Measurements from ENCODE around the gene OGDH.

OGDH gene

DNA sequence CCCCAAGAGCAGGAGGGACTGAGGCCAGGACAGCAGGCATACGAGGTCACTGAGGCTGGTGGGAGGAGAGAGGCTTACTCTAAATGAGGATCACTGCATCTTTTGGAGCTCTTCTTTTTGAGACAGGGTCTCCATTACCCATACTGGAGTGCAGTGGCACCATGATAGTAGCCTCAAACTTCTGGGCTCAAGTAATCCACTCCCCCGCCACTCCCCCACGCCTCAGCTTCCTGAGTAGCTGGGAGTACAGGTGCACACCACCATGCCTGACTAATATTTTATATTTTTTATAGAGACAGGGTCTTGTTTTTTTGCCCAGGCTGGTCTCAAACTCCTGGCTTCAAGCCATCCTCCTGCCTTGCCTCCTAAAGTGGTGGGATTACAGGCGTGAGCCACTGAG is 25.8 kb downstream of the OGDH start:
- no peaks in the 10 kb centered on the region for H3K9me3 ChIP-seq (ENCODE audit: control extremely low read depth in 1 of 5, control insufficient read depth in 4 of 5, insufficient read depth in 2 of 5, low read depth in 1 of 5, low read length in 4 of 5)
- WGBS (ENCODE audit: insufficient coverage): 80% methylated on average over 2 of the region's 4 CpGs
- no peak overlapping the region for H3K4me3 ChIP-seq (ENCODE audit: control insufficient read depth in 1 of 7, extremely low read depth in 1 of 7, insufficient read depth in 4 of 7, low read depth in 2 of 7, low read length in 6 of 7)
- CTCF ChIA-PET: interaction anchor here (1.1 to 1.5 kb wide), 3 partner anchors 10 to 15 kb away, joined by 3 to 4 read pairs (median 4); no protein-coding TSS in a partner anchor
- H3K4me1 ChIP-seq (ENCODE audit: control extremely low read depth in 1 of 4, control insufficient read depth in 4 of 4, insufficient read depth in 4 of 4, low read length in 3 of 4): peaks cover 24 to 74% (median 63%) of the 10 kb centered on the region in 4 experiments
- no peak for DNase-seq
- no peaks in the 10 kb centered on the region for H3K27me3 ChIP-seq (replicated peaks in 2 of 5; ENCODE audit: control insufficient read depth in 4 of 5, insufficient read depth in 5 of 5, low read length in 4 of 5)
- H3K36me3 ChIP-seq (ENCODE audit: control insufficient read depth in 4 of 4, insufficient read depth in 4 of 4, low read length in 3 of 4): peaks cover 0 to 19% (median 5%) of the 10 kb centered on the region in 4 experiments
- POLR2A ChIA-PET: no interaction called here
- no peak overlapping the region for H3K27ac ChIP-seq (ENCODE audit: insufficient read depth in 1 of 2, low read depth in 1 of 2, low read length in 2 of 2, poor library complexity in 1 of 2, severe bottlenecking in 2 of 2)

- Histone ChIP-seq H3K36me3 (ENCODE audit: control insufficient read depth in 4 of 4, insufficient read depth in 4 of 4, low read length in 3 of 4) (peaks cover 0 to 14% (median 5%) of the 10 kb centered on the region in 4 experiments), H3K9me3 (ENCODE audit: control extremely low read depth in 1 of 5, control insufficient read depth in 4 of 5, insufficient read depth in 2 of 5, low read depth in 1 of 5, low read length in 4 of 5) (no peaks in the 10 kb centered on the region), H3K4me1 (ENCODE audit: control extremely low read depth in 1 of 4, control insufficient read depth in 4 of 4, insufficient read depth in 4 of 4, low read length in 3 of 4) (peaks cover 29 to 86% (median 73%) of the 10 kb centered on the region in 4 experiments), H3K27me3 (replicated peaks in 2 of 5; ENCODE audit: control insufficient read depth in 4 of 5, insufficient read depth in 5 of 5, low read length in 4 of 5) (no peaks in the 10 kb centered on the region), H3K27ac (ENCODE audit: insufficient read depth in 1 of 2, low read depth in 1 of 2, low read length in 2 of 2, poor library complexity in 1 of 2, severe bottlenecking in 2 of 2) (peak overlapping the region; percentile 62 to 87), H3K4me3 (ENCODE audit: control insufficient read depth in 1 of 7, extremely low read depth in 1 of 7, insufficient read depth in 4 of 7, low read depth in 2 of 7, low read length in 6 of 7) (peak overlapping the region in 2 of 7 experiments; percentile 20 to 26)
- WGBS (ENCODE audit: insufficient coverage): 57% methylated on average over 10 of the region's 10 CpGs
- ChIA-PET CTCF (interaction anchor here (0.7 to 3.4 kb wide), 8 partner anchors 9 to 188 kb away, joined by 3 to 13 read pairs (median 4); no protein-coding TSS in a partner anchor), POLR2A (interaction anchor here (0.7 to 1.2 kb wide), 2 partner anchors 27 to 52 kb away, joined by 3 read pairs; partner anchors contain the start of gene TMED4)
- peak; percentile 69 to 85 (median 82) for DNase-seq
Measured at GRCh38 chr7:44633254-44634186, 27.1 kb downstream of the OGDH start.

GRCh38 chr7:44634187-44634838 is 27.9 kb downstream of the OGDH start:
- ChIA-PET POLR2A (interaction anchor here (0.7 to 1.2 kb wide), 2 partner anchors 27 to 52 kb away, joined by 3 read pairs; partner anchors contain the start of gene TMED4), CTCF (interaction anchor here (0.9 to 3.4 kb wide), 9 partner anchors 10 to 136 kb away, joined by 3 to 13 read pairs (median 4); no protein-coding TSS in a partner anchor)
- H3K9me3 ChIP-seq (ENCODE audit: control extremely low read depth in 1 of 5, control insufficient read depth in 4 of 5, insufficient read depth in 2 of 5, low read depth in 1 of 5, low read length in 4 of 5): no peaks in the 10 kb centered on the region
- peaks cover 37 to 94% (median 81%) of the 10 kb centered on the region in 4 experiments for H3K4me1 ChIP-seq (ENCODE audit: control extremely low read depth in 1 of 4, control insufficient read depth in 4 of 4, insufficient read depth in 4 of 4, low read length in 3 of 4)
- DNase-seq: no peak
- H3K4me3 ChIP-seq (ENCODE audit: control insufficient read depth in 1 of 7, extremely low read depth in 1 of 7, insufficient read depth in 4 of 7, low read depth in 2 of 7, low read length in 6 of 7): peak overlapping the region in 2 of 7 experiments; percentile 26 to 30
- peak overlapping the region; percentile 62 to 87 for H3K27ac ChIP-seq (ENCODE audit: insufficient read depth in 1 of 2, low read depth in 1 of 2, low read length in 2 of 2, poor library complexity in 1 of 2, severe bottlenecking in 2 of 2)
- peaks cover 0 to 9% (median 4%) of the 10 kb centered on the region in 4 experiments for H3K36me3 ChIP-seq (ENCODE audit: control insufficient read depth in 4 of 4, insufficient read depth in 4 of 4, low read length in 3 of 4)
- WGBS (ENCODE audit: insufficient coverage): 80% methylated on average over 5 of the region's 5 CpGs
- no peaks in the 10 kb centered on the region for H3K27me3 ChIP-seq (replicated peaks in 2 of 5; ENCODE audit: control insufficient read depth in 4 of 5, insufficient read depth in 5 of 5, low read length in 4 of 5)

- Histone ChIP-seq H3K4me1 (ENCODE audit: control extremely low read depth in 1 of 4, control insufficient read depth in 4 of 4, insufficient read depth in 4 of 4, low read length in 3 of 4) (peaks cover 44 to 98% (median 87%) of the 10 kb centered on the region in 4 experiments), H3K27me3 (replicated peaks in 2 of 5; ENCODE audit: control insufficient read depth in 4 of 5, insufficient read depth in 5 of 5, low read length in 4 of 5) (no peaks in the 10 kb centered on the region), H3K36me3 (ENCODE audit: control insufficient read depth in 4 of 4, insufficient read depth in 4 of 4, low read length in 3 of 4) (peaks cover 0 to 6% (median 1%) of the 10 kb centered on the region in 4 experiments), H3K4me3 (ENCODE audit: control insufficient read depth in 1 of 7, extremely low read depth in 1 of 7, insufficient read depth in 4 of 7, low read depth in 2 of 7, low read length in 6 of 7) (peak overlapping the region in 1 of 7 experiments; percentile 30), H3K9me3 (ENCODE audit: control extremely low read depth in 1 of 5, control insufficient read depth in 4 of 5, insufficient read depth in 2 of 5, low read depth in 1 of 5, low read length in 4 of 5) (no peaks in the 10 kb centered on the region), H3K27ac (ENCODE audit: insufficient read depth in 1 of 2, low read depth in 1 of 2, low read length in 2 of 2, poor library complexity in 1 of 2, severe bottlenecking in 2 of 2) (no peak overlapping the region)
- DNase-seq: peak in 2 of 3 donors; percentile 54 to 68
- ChIA-PET POLR2A (interaction anchor here (1.2 kb wide), 1 partner anchor 28 kb away, joined by 3 read pairs; no protein-coding TSS in a partner anchor), CTCF (interaction anchor here (0.5 to 3.4 kb wide), 8 partner anchors 10 to 284 kb away, joined by 3 to 13 read pairs (median 4); no protein-coding TSS in a partner anchor)
- WGBS (ENCODE audit: insufficient coverage): 76% methylated on average over 9 of the region's 14 CpGs
Measured at GRCh38 chr7:44634839-44635591, 28.6 kb downstream of the OGDH start.

GRCh38 chr7:44636041-44636584 is 29.7 kb downstream of the OGDH start:
- peaks cover 42 to 94% (median 88%) of the 10 kb centered on the region in 4 experiments for H3K4me1 ChIP-seq (ENCODE audit: control extremely low read depth in 1 of 4, control insufficient read depth in 4 of 4, insufficient read depth in 4 of 4, low read length in 3 of 4)
- peak overlapping the region in 1 of 7 experiments; percentile 19 for H3K4me3 ChIP-seq (ENCODE audit: control insufficient read depth in 1 of 7, extremely low read depth in 1 of 7, insufficient read depth in 4 of 7, low read depth in 2 of 7, low read length in 6 of 7)
- no peaks in the 10 kb centered on the region for H3K9me3 ChIP-seq (ENCODE audit: control extremely low read depth in 1 of 5, control insufficient read depth in 4 of 5, insufficient read depth in 2 of 5, low read depth in 1 of 5, low read length in 4 of 5)
- 96% methylated on average over 2 of the region's 3 CpGs for WGBS (ENCODE audit: insufficient coverage)
- peaks cover 0 to 6% (median 0%) of the 10 kb centered on the region in 4 experiments for H3K36me3 ChIP-seq (ENCODE audit: control insufficient read depth in 4 of 4, insufficient read depth in 4 of 4, low read length in 3 of 4)
- no peak for DNase-seq
- no peak overlapping the region for H3K27ac ChIP-seq (ENCODE audit: insufficient read depth in 1 of 2, low read depth in 1 of 2, low read length in 2 of 2, poor library complexity in 1 of 2, severe bottlenecking in 2 of 2)
- no peaks in the 10 kb centered on the region for H3K27me3 ChIP-seq (replicated peaks in 2 of 5; ENCODE audit: control insufficient read depth in 4 of 5, insufficient read depth in 5 of 5, low read length in 4 of 5)
- ChIA-PET POLR2A (no interaction called here), CTCF (interaction anchor here (0.9 to 3.4 kb wide), 5 partner anchors 12 to 134 kb away, joined by 3 to 13 read pairs (median 4); no protein-coding TSS in a partner anchor)

DNA sequence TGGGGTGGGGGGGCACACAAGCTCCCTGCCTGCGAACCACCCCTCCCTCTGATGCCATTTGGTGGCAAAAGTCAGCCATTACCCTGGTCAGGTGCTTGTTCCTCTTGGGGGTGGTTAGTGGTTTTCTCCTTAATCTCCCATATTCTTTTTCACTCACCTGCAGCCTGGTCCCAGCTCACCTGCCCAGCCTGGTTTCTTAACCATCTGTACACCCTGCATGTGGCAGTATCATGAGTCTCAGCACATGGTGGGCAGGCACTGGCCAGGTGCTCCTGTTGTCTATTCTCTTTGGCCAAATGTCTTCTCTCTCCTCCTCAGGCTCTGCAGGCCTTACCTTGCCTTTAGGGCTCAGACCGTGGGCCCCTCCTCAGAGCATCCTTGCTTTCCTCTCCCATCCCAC is 30.5 kb downstream of the OGDH start:
- no peaks in the 10 kb centered on the region for H3K9me3 ChIP-seq (ENCODE audit: control extremely low read depth in 1 of 5, control insufficient read depth in 4 of 5, insufficient read depth in 2 of 5, low read depth in 1 of 5, low read length in 4 of 5)
- CTCF ChIA-PET: interaction anchor here (0.9 to 3.4 kb wide), 4 partner anchors 12 to 162 kb away, joined by 3 to 13 read pairs (median 3); no protein-coding TSS in a partner anchor
- peaks cover 0 to 11% (median 0%) of the 10 kb centered on the region in 4 experiments for H3K36me3 ChIP-seq (ENCODE audit: control insufficient read depth in 4 of 4, insufficient read depth in 4 of 4, low read length in 3 of 4)
- H3K4me1 ChIP-seq (ENCODE audit: control extremely low read depth in 1 of 4, control insufficient read depth in 4 of 4, insufficient read depth in 4 of 4, low read length in 3 of 4): peaks cover 40 to 86% (median 80%) of the 10 kb centered on the region in 4 experiments
- POLR2A ChIA-PET: no interaction called here
- no peak for DNase-seq
- H3K27me3 ChIP-seq (replicated peaks in 2 of 5; ENCODE audit: control insufficient read depth in 4 of 5, insufficient read depth in 5 of 5, low read length in 4 of 5): no peaks in the 10 kb centered on the region
- no peak overlapping the region for H3K27ac ChIP-seq (ENCODE audit: insufficient read depth in 1 of 2, low read depth in 1 of 2, low read length in 2 of 2, poor library complexity in 1 of 2, severe bottlenecking in 2 of 2)
- H3K4me3 ChIP-seq (ENCODE audit: control insufficient read depth in 1 of 7, extremely low read depth in 1 of 7, insufficient read depth in 4 of 7, low read depth in 2 of 7, low read length in 6 of 7): no peak overlapping the region
- no CpG with 5 or more reads among the region's 2 CpGs for WGBS (ENCODE audit: insufficient coverage)

Data from common myeloid progenitor, CD34-positive (primary cell).